Activated CD4-positive, alpha-beta T cell treated with anti-CD3 and anti-CD28 coated beads for 24 hours (primary cell): ENCODE results near the gene ASGR1.

ENCODE experiments used
- DNase-seq, 2 donors: peaks; one replicate each; pipeline ENCODE4 v3.0.0-alpha.2; 2020; ENCODE audit warnings: low read depth in 2 of 2

The ASGR1 gene

GRCh38 chr17:7179317-7180254 lies at the start of gene ASGR1:
ASGR1 (minus strand) TSS chr17:7179370; CDS start chr17:7178563, 807 bp downstream.
- no peak for DNase-seq

GRCh38 chr17:7228920-7229319 lies 49.8 kb upstream of the ASGR1 start:
- no peak for DNase-seq

- DNase-seq = no peak
Observed at GRCh38 chr17:7226721-7227710, 47.8 kb upstream of the ASGR1 start.

GRCh38 chr17:7225711-7226331 lies 46.7 kb upstream of the ASGR1 start:
- no peak for DNase-seq

GRCh38 chr17:7224661-7225111 lies 45.5 kb upstream of the ASGR1 start:
- DNase-seq = no peak

GRCh38 chr17:7224110-7224509 lies 44.9 kb upstream of the ASGR1 start:
- DNase-seq = no peak

GRCh38 chr17:7223375-7223774 lies 44.2 kb upstream of the ASGR1 start:
- no peak for DNase-seq

GRCh38 chr17:7222972-7223292 lies 43.8 kb upstream of the ASGR1 start:
- DNase-seq = no peak

- no peak for DNase-seq
Observed at GRCh38 chr17:7222093-7222971, 43.2 kb upstream of the ASGR1 start.

GRCh38 chr17:7221278-7222092 lies 42.3 kb upstream of the ASGR1 start:
- no peak for DNase-seq

GRCh38 chr17:7220593-7221277 lies 41.6 kb upstream of the ASGR1 start:
- no peak for DNase-seq

GRCh38 chr17:7219812-7220592 lies 40.8 kb upstream of the ASGR1 start, which contains the start of the genes ACADVL and DLG4:
ACADVL (plus strand) TSS chr17:7219938; CDS start chr17:7219985, 47 bp downstream.
DLG4 (minus strand) TSS chr17:7219836.
- peak; percentile 69 to 79 for DNase-seq

GRCh38 chr17:7219229-7219811 lies 40.1 kb upstream of the ASGR1 start:
- no peak for DNase-seq

- no peak for DNase-seq
Observed at GRCh38 chr17:7218758-7219157, 39.6 kb upstream of the ASGR1 start.

GRCh38 chr17:7218166-7218565 lies 39.0 kb upstream of the ASGR1 start:
- DNase-seq = no peak

GRCh38 chr17:7217113-7217987 lies 38.2 kb upstream of the ASGR1 start:
- DNase-seq = no peak
